Heart left ventricle (tissue), 16 donors: ENCODE results near the gene HNRNPA2B1. TPM values are rescaled to one million over a fixed set of nuclear protein-coding genes. Genes with fewer than 3 reads are reported as not detected.

ENCODE experiments used
- ATAC-seq, 4 donors: fragments of 200-7000 bp; cut with Tn5 transposase; one replicate each; pipeline ENCODE4 v1.9.1; 2020 to 2022; ENCODE audit warnings: moderate library complexity in 4 of 4, mild to moderate bottlenecking in 3 of 4, moderate number of reproducible peaks in 1 of 4
- DNase-seq, 5 donors: peaks; one replicate each; pipeline ENCODE4 v3.0.0-alpha.2; 2020
- H3K27ac ChIP-seq, 12 donors: fragments of 200-600 bp; sonication (generic) in 4 of 12; one replicate each; pipeline versions ENCODE4 v1.5.0 to v1.8.0; 2016 to 2022; ENCODE audit warnings: mild to moderate bottlenecking in 2 of 12
- H3K27me3 ChIP-seq, 9 donors: fragments of 200-600 bp; sonication (generic) in 2 of 9; one replicate each; pipeline versions ENCODE4 v1.5.1 to v1.8.0; 2016 to 2022; ENCODE audit warnings: mild to moderate bottlenecking in 3 of 9
- H3K36me3 ChIP-seq, 9 donors: fragments of 200-600 bp; sonication (generic) in 2 of 9; one replicate each; pipeline versions ENCODE4 v1.5.0 to v1.8.0; 2018 to 2022; ENCODE audit warnings: mild to moderate bottlenecking in 2 of 9
- H3K4me1 ChIP-seq, 12 donors: fragments of 200-600 bp; sonication (generic) in 4 of 12; one replicate each; pipeline versions ENCODE4 v1.5.0 to v1.8.0; 2016 to 2022; ENCODE audit warnings: mild to moderate bottlenecking in 3 of 12
- H3K4me3 ChIP-seq, 12 donors: fragments of 200-600 bp; sonication (generic) in 4 of 12; one replicate each; pipeline versions ENCODE4 v1.5.0 to v1.8.0; 2017 to 2022; ENCODE audit warnings: mild to moderate bottlenecking in 9 of 12, moderate library complexity in 4 of 12
- H3K9me3 ChIP-seq, 12 donors: fragments of 200-600 bp; sonication (generic) in 4 of 12; one replicate each; pipeline versions ENCODE4 v1.5.0 to v1.8.0; 2016 to 2022; ENCODE audit warnings: mild to moderate bottlenecking in 1 of 12
- CTCF ChIP-seq, 12 donors: fragments of 200-600 bp; sonication (generic) in 4 of 12; IDR thresholded peaks; one replicate each; pipeline versions ENCODE4 v1.5.0 to v1.8.0; 2018 to 2022; ENCODE audit warnings: antibody characterized with exemption in 12 of 12, mild to moderate bottlenecking in 5 of 12
- POLR2A ChIP-seq, 2 donors: fragments of 450-650 bp; IDR thresholded peaks; one replicate each; pipeline ENCODE4 v1.6.1; 2017; ENCODE audit warnings: antibody characterized with exemption in 2 of 2, mild to moderate bottlenecking in 2 of 2, moderate library complexity in 2 of 2
- WGBS, 4 donors: extraction: QIAGEN DNeasy Blood & Tissue Kit in 2 of 4; methylation state at CpG; one replicate each; pipeline versions ENCODE4 v1.1.5 to v1.1.7; 2013 to 2018; 5-methylcytosine and 5-hydroxymethylcytosine counted together
- intact Hi-C, 10 donors: fragments of 100-400 bp; cut with DNase I; formaldehyde crosslinking; loops; one replicate each; pipeline versions ENCODE4 v1.11.1 to v1.14.2; 2022
- polyA plus RNA-seq, 2 donors: library from polyadenylated mRNA; stranded (reverse); fragments of 200-250 nt; gene quantifications; one replicate each; pipeline ENCODE4 v1.2.3, GENCODE V29; 2013
- total RNA-seq, 9 donors: library from RNA; depleted of rRNA in 2 of 9; stranded (reverse); fragments of >200 nt in 2 of 9; fragmentation: NEBNext Ultra II Directional in 3 of 9; extraction: Animal tissue kit (Norgen Biotek cat#: 25700) in 3 of 9; gene quantifications; one replicate each; pipeline versions ENCODE4 v1.1.0 to v1.2.4, GENCODE V29; 2016 to 2023
- donor health status: ischemic (EF 13 %, LVEDD 7.1; RV severe dilation, severe dysfunction).
- donor health status: healthy with polysubstance abuse.
- donor health status: DM: no; HTN: yes; CAD: no.
- donor health status: DM: no; HTN: no; CAD: no.
- donor health status: ischemic (EF 25% LVEDD 6.9; RV normal size, moderate dysfunction).
- donor health status: ischemic (EF 25% LVEDD 5.7; RV mildly dilated, moderate dysfunction).
- donor health status: healthy.
- donor health status: DM: yes; HTN: yes; CAD: no.
- donor health status: ischemic (EF 35%, LVEDD 5.7; RV mildly dilated, moderate dysfunction).
- donor health status: nonischemic (EF 11% LVEDD 7.7; RV severe dilation, severe dysfunction).
- donor health status: DM: yes; HTN: yes; CAD: no.
- donor health status: PGD.
- donor health status: ischemic (EF 29% LVEDD 5.4; RV normal size, mild dysfunction).
- donor health status: nonischemic (EF 23%, LVEDD 6.1; RV moderate dilation, normal function).

Gene HNRNPA2B1
- total and polyA plus RNA-seq, 11 donors, result 142 to 732 (median 378) TPM

DNA sequence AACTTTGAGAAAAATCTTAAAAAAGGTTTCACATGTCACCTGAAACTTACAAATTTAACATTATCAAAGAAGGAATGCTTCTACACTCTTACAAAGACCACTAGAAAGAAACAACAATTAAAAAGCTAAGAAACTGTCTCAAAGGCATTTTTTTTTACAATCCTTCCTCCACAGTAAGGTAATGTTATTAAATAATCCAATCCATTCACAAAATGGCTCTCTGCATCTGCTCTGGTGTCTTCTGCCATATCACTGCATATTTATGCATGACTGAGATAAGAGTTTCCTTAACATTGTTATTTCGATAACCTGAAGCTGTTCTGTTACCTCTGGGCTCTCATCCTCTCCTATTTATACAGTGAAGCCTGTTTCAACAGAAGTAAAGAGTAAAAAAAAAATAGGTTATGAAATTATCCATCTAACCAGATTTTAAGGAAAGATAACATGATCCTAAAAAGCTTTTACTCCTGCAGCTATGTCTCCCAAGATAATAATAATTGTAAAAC is 8.5 kb downstream of the HNRNPA2B1 start:
- no peak overlapping the region for H3K27ac ChIP-seq
- intact Hi-C loops, result no loop called here
- TF ChIP-seq CTCF (IDR thresholded peaks at IDR 0.05) (no peak), POLR2A (IDR thresholded peaks at IDR 0.05) (no peak)

DNA sequence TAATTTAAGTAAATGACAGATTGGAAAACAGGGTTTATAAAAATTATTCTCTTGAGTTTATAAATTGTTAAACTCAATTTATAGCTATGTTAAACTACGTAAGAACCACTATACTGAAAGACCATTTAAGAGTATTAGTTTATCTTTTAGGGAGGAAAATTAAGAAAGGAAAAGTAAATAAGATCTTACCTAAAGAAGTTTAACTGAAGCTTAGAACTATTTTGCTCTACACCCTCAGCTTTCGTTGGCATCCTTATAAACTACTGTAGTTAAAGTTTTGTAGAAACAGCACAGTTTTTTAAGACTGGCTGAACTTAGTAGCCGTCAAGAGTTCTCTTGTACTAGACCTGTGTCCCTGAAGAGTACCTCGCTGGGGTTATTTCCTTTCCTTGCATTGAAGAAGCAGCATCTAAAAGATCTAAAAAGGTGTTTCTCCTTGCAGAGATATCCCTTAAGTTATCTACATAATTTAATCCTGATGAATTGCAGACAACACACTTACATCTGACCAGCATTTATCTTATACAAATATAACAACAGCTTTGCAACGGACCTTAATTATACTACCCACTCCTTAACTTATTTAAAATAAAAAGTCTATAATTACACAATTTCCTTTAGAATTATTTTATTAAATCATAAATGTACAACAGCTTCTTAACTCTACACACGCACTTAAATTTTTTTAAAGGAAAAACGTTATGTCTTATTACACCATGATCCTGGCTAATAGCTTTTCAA is 9.1 kb downstream of the HNRNPA2B1 start:
- H3K27ac ChIP-seq, result no peak overlapping the region
- no peak for DNase-seq
- H3K4me1 ChIP-seq, result peaks cover 14 to 93% (median 51%) of the 10 kb centered on the region in 12 donors
- H3K4me3 ChIP-seq, result no peak overlapping the region
- intact Hi-C loops, result no loop called here
- peaks cover 0 to 100% (median 96%) of the 10 kb centered on the region in 9 donors for H3K36me3 ChIP-seq
- TF ChIP-seq POLR2A (IDR thresholded peaks at IDR 0.05), result no peak
- TF ChIP-seq CTCF (IDR thresholded peaks at IDR 0.05), result no peak
- no peak for ATAC-seq
- 70 to 78% (median 75%) methylated on average over 7 of the region's 7 CpGs for WGBS, 4 donors
- no peaks in the 10 kb centered on the region for H3K9me3 ChIP-seq
- no peaks in the 10 kb centered on the region for H3K27me3 ChIP-seq

More for the DNA sequence above, 8.5 kb downstream of the HNRNPA2B1 start:
- Histone ChIP-seq H3K4me1 (peaks cover 18 to 93% (median 57%) of the 10 kb centered on the region in 12 donors), H3K4me3 (no peak overlapping the region), H3K9me3 (no peaks in the 10 kb centered on the region), H3K36me3 (peaks cover 0 to 100% (median 99%) of the 10 kb centered on the region in 9 donors), H3K27me3 (no peaks in the 10 kb centered on the region)
- ATAC-seq, result no peak
- DNase-seq, result no peak
- WGBS, 4 donors, result 44 to 54% (median 47%) methylated on average over 1 of the region's 1 CpG

DNA sequence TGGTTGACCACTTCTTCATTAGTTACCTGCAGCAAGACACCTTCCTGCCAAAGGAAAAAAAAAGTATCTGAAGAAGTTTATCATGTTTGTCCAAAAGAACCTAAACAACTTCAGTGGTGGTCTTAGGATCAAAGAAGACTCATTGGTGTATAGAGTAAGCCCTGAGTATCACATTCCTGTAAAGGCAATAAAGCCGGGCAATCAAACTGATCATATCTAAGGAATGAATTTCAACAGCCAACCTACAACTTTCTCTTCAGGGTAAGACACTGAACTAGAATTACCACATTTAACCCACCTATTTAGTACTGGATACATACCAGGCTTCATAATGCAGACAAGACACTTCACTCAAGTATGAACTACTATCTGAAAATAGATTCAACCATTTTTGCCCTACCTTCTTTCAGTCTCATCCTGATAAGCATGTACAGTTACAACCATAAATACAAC is 10.1 kb downstream of the HNRNPA2B1 start:
- no peaks in the 10 kb centered on the region for H3K9me3 ChIP-seq
- H3K27me3 ChIP-seq, result no peaks in the 10 kb centered on the region
- TF ChIP-seq CTCF (IDR thresholded peaks at IDR 0.05) (no peak), POLR2A (IDR thresholded peaks at IDR 0.05) (no peak)
- 65 to 82% (median 76%) methylated on average over 1 of the region's 1 CpG for WGBS, 4 donors
- ATAC-seq (no peak), DNase-seq (no peak)
- no peak overlapping the region for H3K27ac ChIP-seq
- intact Hi-C loops, result no loop called here
- peaks cover 9 to 92% (median 42%) of the 10 kb centered on the region in 12 donors for H3K4me1 ChIP-seq
- H3K36me3 ChIP-seq, result peaks cover 0 to 100% (median 92%) of the 10 kb centered on the region in 9 donors
- no peak overlapping the region for H3K4me3 ChIP-seq

- DNase-seq (no peak), ATAC-seq (no peak)
- Histone ChIP-seq H3K27me3 (no peaks in the 10 kb centered on the region), H3K4me3 (no peak overlapping the region), H3K36me3 (peaks cover 0 to 100% (median 92%) of the 10 kb centered on the region in 9 donors), H3K4me1 (peaks cover 6 to 89% (median 35%) of the 10 kb centered on the region in 12 donors), H3K9me3 (no peaks in the 10 kb centered on the region), H3K27ac (no peak overlapping the region)
- TF ChIP-seq POLR2A (IDR thresholded peaks at IDR 0.05), result no peak
- no peak for TF ChIP-seq CTCF (IDR thresholded peaks at IDR 0.05)
- 87 to 90% (median 89%) methylated on average over 3 of the region's 3 CpGs for WGBS, 4 donors
- intact Hi-C loops, result no loop called here
These were observed 10.8 kb downstream of the HNRNPA2B1 start for GRCh38 chr7:26189697-26190096.
